ENCODE measurements around the gene TSPAN18. TPM values are rescaled to one million over a fixed set of nuclear protein-coding genes. Genes with fewer than 3 reads are reported as not detected.

Gene TSPAN18
- total and polyA plus RNA-seq, 2 of the 4 experiments (the other 2 are of a cell fraction): 0.36 to 1.1 TPM

GRCh38 chr11:44727373-44728287 lies 868 bp downstream of the TSPAN18 start:
- H3K4me2 ChIP-seq (ENCODE audit: low read depth, low read length): peak overlapping the region; percentile 87
- no peak overlapping the region for H2BK5ac ChIP-seq (ENCODE audit: low read depth, low read length, poor library complexity, severe bottlenecking)
- H3K18ac ChIP-seq (ENCODE audit: low read depth, low read length): no peak overlapping the region; the same call in 1 of the 2 replicates
- intact Hi-C loops (cut with micrococcal nuclease) (loop anchor here (1.0 to 10.0 kb wide), 8 partner anchors 48 to 185 kb away; partner anchors contain the start of gene CD82), dilution Hi-C loops (cut with HindIII; ENCODE audit: low sequenced_read_pairs, unreplicated experiment) (no loop called here), in situ Hi-C loops (cut with MboI; ENCODE audit: low sequenced_read_pairs) (loop anchor here (5.0 kb wide), 2 partner anchors 50 to 165 kb away; no protein-coding TSS in a partner anchor)
- no peak overlapping the region for H2BK15ac ChIP-seq (ENCODE audit: low read depth, low read length)
- H3K9me3 ChIP-seq (ENCODE audit: control insufficient read depth, insufficient read depth, low read length): no peaks in the 10 kb centered on the region; the same call in 1 of the 2 replicates
- no peaks in the 10 kb centered on the region for H3K79me1 ChIP-seq (ENCODE audit: low read depth in 1 of 2, low read length in 2 of 2)
- no peaks in the 10 kb centered on the region for H3K36me3 ChIP-seq (ENCODE audit: control insufficient read depth, insufficient read depth, low read length)
- H4K20me1 ChIP-seq (ENCODE audit: insufficient read depth, low read length): no peaks in the 10 kb centered on the region
- H3K9me1 ChIP-seq (ENCODE audit: insufficient read depth, low read length): no peaks in the 10 kb centered on the region
- peak overlapping the region; percentile 55 for H2AFZ ChIP-seq (replicated peaks; ENCODE audit: low read length, poor library complexity)
- H2BK120ac ChIP-seq (ENCODE audit: low read depth, low read length): peak overlapping the region; percentile 44; the same call in 1 of the 2 replicates
- no peak overlapping the region for H3K27ac ChIP-seq (ENCODE audit: insufficient read depth, low read length)
- peaks cover 51% of the 10 kb centered on the region for H3K27me3 ChIP-seq (ENCODE audit: control insufficient read depth, insufficient read depth, low read length)
- peak overlapping the region; percentile 59 for H3K9ac ChIP-seq (ENCODE audit: low read depth, low read length)
- peak; percentile 89 for ATAC-seq (ENCODE audit: low read depth)
- no peak overlapping the region for H2BK20ac ChIP-seq (ENCODE audit: low read depth, low read length)
- no peak overlapping the region for H3K14ac ChIP-seq (replicated peaks; ENCODE audit: low read depth, low read length)
- ChIA-PET POLR2A (ENCODE audit: unreplicated experiment) (no interaction called here), CTCF (no interaction called here)
- H3K23ac ChIP-seq (ENCODE audit: low read depth, low read length): no peak overlapping the region
- peak overlapping the region; percentile 45 for H3K4me3 ChIP-seq (ENCODE audit: insufficient read depth, low read depth, low read length)
- no peak overlapping the region for H4K5ac ChIP-seq (ENCODE audit: low read depth, low read length)
- H4K8ac ChIP-seq (ENCODE audit: low read depth in 2 of 2, low read length in 2 of 2): no peak overlapping the region
- no peak overlapping the region for H3K56ac ChIP-seq (ENCODE audit: extremely low read depth, insufficient read depth, low read length)
- H2AK9ac ChIP-seq (replicated peaks; ENCODE audit: low read depth, low read length, poor library complexity): peak overlapping the region; percentile 87
- H3K4ac ChIP-seq (ENCODE audit: low read depth, low read length): no peak overlapping the region
- H3K4me1 ChIP-seq (ENCODE audit: control insufficient read depth, insufficient read depth, low read length): no peaks in the 10 kb centered on the region; the same call in 1 of the 2 replicates
- no TSS peak for BruUV-seq (replicated peaks)
- peak; percentile 65 for DNase-seq
- TF ChIP-seq CTCF (conservative IDR thresholded peaks at IDR 0.05; ENCODE audit: low read depth, low read length): peak; percentile 87
- TF ChIP-seq CEBPB (IDR thresholded peaks at IDR 0.05; ENCODE audit: low read depth, low read length): no peak
- no peak for TF ChIP-seq ELK1 (IDR thresholded peaks at IDR 0.05; ENCODE audit: borderline replicate concordance, low read depth, low read length)
- peak; percentile 95 for TF ChIP-seq SMC3 (IDR thresholded peaks at IDR 0.05; ENCODE audit: low read depth, low read length)
- no peak for TF ChIP-seq CHD1 (IDR thresholded peaks at IDR 0.05; ENCODE audit: low read depth, low read length)
- peak; percentile 87 for TF ChIP-seq RAD21 (IDR thresholded peaks at IDR 0.05; ENCODE audit: low read length)
- no peak for TF ChIP-seq POLR2A (IDR thresholded peaks at IDR 0.05; ENCODE audit: low read depth, low read length)
- TF ChIP-seq FOS (IDR thresholded peaks at IDR 0.05; ENCODE audit: low read depth, low read length): no peak
- TF ChIP-seq MXI1 (IDR thresholded peaks at IDR 0.05; ENCODE audit: borderline replicate concordance, low read depth, low read length): no peak
- H4K91ac ChIP-seq (ENCODE audit: insufficient read depth, low read depth, low read length): no peak overlapping the region
- no peak overlapping the region for H2AK5ac ChIP-seq (ENCODE audit: low read depth, low read length)
- WGBS, 2 experiments (ENCODE audit: extremely low coverage in 2 of 2, insufficient read length in 1 of 2): 1% methylated on average over 15 of the region's 70 CpGs; no CpG with 5 or more reads in 1 of the 2 experiments

Measured in IMR-90 (cell line).